HEK293T (cell line): Measurements from ENCODE around the gene SLU7.

Experiments used
- CTCF ChIA-PET: fragments of 350-600 bp; formaldehyde crosslinking; extraction: SDS; loops from one replicate; lab custom pipeline; 2021; ENCODE audit warnings: antibody characterized with exemption, inconsistent platforms; lab: Yijun Ruan, JAX
- POLR2A ChIA-PET: fragments of 350-600 bp; formaldehyde crosslinking; extraction: SDS; loops from one replicate; lab custom pipeline; 2020; ENCODE audit warnings: antibody characterized with exemption, inconsistent platforms; lab: Yijun Ruan, JAX
- DNase-seq: peaks from one replicate; pipeline ENCODE4 v3.0.0; 2012; ENCODE audit warnings: mixed read lengths; ENCODE audit errors: extremely low spot score
- ARNT ChIP-seq: fragments of 450-650 bp; IDR thresholded peaks from 2 replicates; pipeline ENCODE4 v1.6.1; 2017; ENCODE audit warnings: mild to moderate bottlenecking
- BHLHE40 ChIP-seq: fragments of 450-650 bp; IDR thresholded peaks from 2 replicates; pipeline ENCODE4 v1.6.1; 2016; ENCODE audit warnings: mild to moderate bottlenecking, moderate library complexity, borderline replicate concordance
- CTBP1 ChIP-seq: fragments of 450-650 bp; IDR thresholded peaks from 2 replicates; pipeline ENCODE4 v1.6.1; 2016; ENCODE audit warnings: borderline replicate concordance
- ELF4 ChIP-seq: fragments of 450-650 bp; IDR thresholded peaks from 2 replicates; pipeline ENCODE4 v1.6.1; 2017; ENCODE audit warnings: antibody characterized with exemption
- FOXA1 ChIP-seq: fragments of 450-650 bp; IDR thresholded peaks from 2 replicates; pipeline ENCODE4 v1.6.1; 2016; ENCODE audit warnings: mild to moderate bottlenecking
- FOXK2 ChIP-seq: fragments of 450-650 bp; IDR thresholded peaks from 2 replicates; pipeline ENCODE4 v1.6.1; 2016; ENCODE audit warnings: mild to moderate bottlenecking
- FOXM1 ChIP-seq: fragments of 450-650 bp; IDR thresholded peaks from 2 replicates; pipeline ENCODE4 v1.6.1; 2017; ENCODE audit warnings: mild to moderate bottlenecking, borderline replicate concordance
- HDGF ChIP-seq: fragments of 450-650 bp; IDR thresholded peaks from 2 replicates; pipeline ENCODE4 v1.6.1; 2017; ENCODE audit warnings: antibody characterized with exemption, borderline replicate concordance
- L3MBTL2 ChIP-seq: fragments of 450-650 bp; conservative IDR thresholded peaks from 2 replicates; pipeline ENCODE4 v1.6.1; 2016; ENCODE audit warnings: mild to moderate bottlenecking
- LEF1 ChIP-seq: fragments of 450-650 bp; IDR thresholded peaks from 2 replicates; pipeline ENCODE4 v1.6.1; 2017; ENCODE audit warnings: mild to moderate bottlenecking, borderline replicate concordance
- NFRKB ChIP-seq: fragments of 450-650 bp; IDR thresholded peaks from 2 replicates; pipeline ENCODE4 v1.6.1; 2016; ENCODE audit warnings: mild to moderate bottlenecking, moderate library complexity
- PKNOX1 ChIP-seq: fragments of 450-650 bp; IDR thresholded peaks from 2 replicates; pipeline ENCODE4 v1.6.1; 2016
- SP1 ChIP-seq: fragments of 450-650 bp; IDR thresholded peaks from 2 replicates; pipeline ENCODE4 v1.6.1; 2017
- SUZ12 ChIP-seq: fragments of 450-650 bp; IDR thresholded peaks from 2 replicates; pipeline ENCODE4 v1.6.1; 2016; ENCODE audit warnings: mild to moderate bottlenecking
- TARDBP ChIP-seq: fragments of 450-650 bp; IDR thresholded peaks from 2 replicates; pipeline ENCODE4 v1.6.1; 2016
- ZNF384 ChIP-seq: fragments of 450-650 bp; IDR thresholded peaks from 2 replicates; pipeline ENCODE4 v1.6.1; 2016

SLU7 gene

GRCh38 chr5:160419458-160420330, 813 bp upstream of the SLU7 start:
- POLR2A ChIA-PET = interaction anchor here (0.7 to 2.5 kb wide), 9 partner anchors 10 to 411 kb away, joined by 3 to 16 read pairs (median 4); partner anchors contain the start of genes FAM200C, PWWP2A and TTC1

DNA sequence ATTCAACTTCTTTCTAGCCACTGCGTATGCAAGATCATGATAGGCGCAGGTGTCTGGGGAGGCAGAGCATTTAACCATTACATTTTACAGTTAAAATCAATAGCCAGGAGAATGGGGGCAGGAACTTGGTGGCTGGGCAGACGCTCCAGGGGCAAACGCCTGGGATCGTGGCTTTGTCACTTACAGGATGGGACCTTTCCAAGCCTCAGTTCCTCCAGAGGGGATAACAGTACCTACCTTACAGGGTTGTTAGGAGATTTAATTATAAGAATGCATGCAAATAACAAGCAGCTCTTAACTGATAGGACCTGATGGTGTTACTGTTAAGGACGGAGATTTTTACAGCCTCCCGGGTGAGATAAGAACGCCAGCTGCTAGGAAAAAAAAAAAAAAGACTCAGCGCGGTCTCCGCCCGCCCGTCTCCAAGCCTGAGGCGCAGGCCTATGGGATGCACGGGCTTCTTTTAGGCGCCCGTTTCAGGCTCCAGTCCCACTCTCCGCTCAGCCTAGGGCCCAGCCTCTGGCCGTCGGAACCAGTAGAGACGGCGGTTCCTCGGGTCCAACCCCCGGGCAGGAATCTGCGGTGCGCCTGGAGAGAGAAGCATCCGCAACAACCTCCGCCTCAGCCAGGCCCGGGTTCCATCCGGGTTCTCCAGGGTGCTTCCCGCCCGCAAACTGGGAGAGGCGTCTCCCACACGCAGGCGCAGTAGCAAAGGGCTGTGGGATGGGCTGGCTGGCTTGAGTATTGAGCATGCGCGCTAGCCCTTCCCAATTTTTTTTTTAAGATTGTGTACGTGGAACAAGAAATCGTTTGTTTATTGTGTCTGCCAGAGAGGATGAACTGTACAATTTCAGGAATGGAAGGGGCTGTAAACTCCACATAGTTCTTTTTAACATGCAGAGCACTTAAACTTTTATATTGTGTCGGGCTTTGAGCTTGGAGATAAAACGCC, 19.2 kb downstream of the SLU7 start, which contains the start of gene FAM200C:
TSS of gene FAM200C (minus strand) at position 653 of the 952 bp plus-strand sequence. CDS start 4,564 bp downstream, outside the sequence.
- peak; percentile 67 for TF ChIP-seq ELF4
- TF ChIP-seq L3MBTL2 = peak; percentile 81
- TF ChIP-seq NFRKB = no peak
- peak; percentile 87 for TF ChIP-seq ZNF384
- no peak for TF ChIP-seq CTBP1
- no peak for TF ChIP-seq LEF1
- TF ChIP-seq SP1 = no peak
- no peak for TF ChIP-seq FOXA1
- TF ChIP-seq SUZ12 = no peak
- DNase-seq = peak; percentile 99
- ChIA-PET POLR2A (interaction anchor here (0.7 to 3.0 kb wide), 4 partner anchors 19 to 38 kb away, joined by 3 to 16 read pairs (median 4); partner anchors contain the start of genes PTTG1 and SLU7), CTCF (interaction anchor here (0.6 to 1.5 kb wide), 2 partner anchors 8 to 9 kb away, joined by 3 to 5 read pairs; no protein-coding TSS in a partner anchor)

More at GRCh38 chr5:160419458-160420330, 813 bp upstream of the SLU7 start:
- DNase-seq = no peak
- CTCF ChIA-PET = interaction anchor here (0.7 kb wide), 2 partner anchors 11 to 152 kb away, joined by 3 to 15 read pairs; no protein-coding TSS in a partner anchor
- no peak for TF ChIP-seq NFRKB

GRCh38 chr5:160398806-160399205, 20.1 kb downstream of the SLU7 start:
- ChIA-PET POLR2A (interaction anchor here (3.0 kb wide), 1 partner anchor 20 kb away, joined by 16 read pairs; the partner anchor contains the start of gene SLU7), CTCF (interaction anchor here (0.6 kb wide), 1 partner anchor 8 kb away, joined by 3 read pairs; no protein-coding TSS in a partner anchor)
- TF ChIP-seq FOXA1 (no peak), LEF1 (no peak), ELF4 (no peak), HDGF (no peak), BHLHE40 (no peak), L3MBTL2 (no peak), FOXM1 (no peak), PKNOX1 (no peak), ARNT (no peak), CTBP1 (no peak), FOXK2 (no peak), TARDBP (no peak), SUZ12 (no peak), ZNF384 (no peak), SP1 (no peak), NFRKB (no peak)
- no peak for DNase-seq

- ChIA-PET POLR2A (no interaction called here), CTCF (interaction anchor here (1.3 kb wide), 1 partner anchor 376 kb away, joined by 3 read pairs; no protein-coding TSS in a partner anchor)
- no peak for DNase-seq
- no peak for TF ChIP-seq ELF4
- peak; percentile 66 for TF ChIP-seq PKNOX1
Observed at GRCh38 chr5:160397492-160397891, 21.4 kb downstream of the SLU7 start.

DNA sequence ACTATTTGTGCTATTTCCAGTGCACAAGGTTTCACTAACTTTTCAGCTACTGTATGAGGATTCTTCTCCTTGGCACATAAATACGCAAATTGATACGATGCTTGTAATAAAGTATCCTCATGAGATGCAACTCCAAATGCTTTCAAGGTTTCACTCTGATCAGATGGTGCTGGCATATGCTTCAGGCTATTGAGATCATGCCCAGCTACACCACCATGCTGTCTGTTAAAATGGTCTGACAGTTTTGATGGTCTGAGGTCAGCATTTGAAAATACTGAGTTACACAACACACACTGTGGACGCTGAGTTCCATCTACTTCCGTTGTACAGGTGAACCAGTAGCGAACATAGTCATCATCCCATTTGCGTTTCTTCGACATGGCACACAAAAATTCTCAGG, 23.8 kb downstream of the SLU7 start:
- POLR2A ChIA-PET = interaction anchor here (1.6 to 3.6 kb wide), 2 partner anchors 15 to 24 kb away, joined by 3 to 11 read pairs; partner anchors contain the start of gene SLU7

More for the DNA sequence above, 23.8 kb downstream of the SLU7 start:
- CTCF ChIA-PET = interaction anchor here (0.7 to 2.2 kb wide), 2 partner anchors 373 to 488 kb away, joined by 5 to 8 read pairs; no protein-coding TSS in a partner anchor
- DNase-seq = no peak
- no peak for TF ChIP-seq HDGF
- no peak for TF ChIP-seq LEF1
- TF ChIP-seq ZNF384 = no peak
- TF ChIP-seq TARDBP = no peak
- TF ChIP-seq ARNT = no peak
- no peak for TF ChIP-seq PKNOX1
